ENCODE measurements around the gene COG6.

- no peak for TF ChIP-seq EZH2phosphoT487 (IDR thresholded peaks at IDR 0.05; ENCODE audit: low read length)
- TF ChIP-seq CTCF (IDR thresholded peaks at IDR 0.05; ENCODE audit: low read length) = no peak
Observed at GRCh38 chr13:39751805-39752204, 96.3 kb downstream of the COG6 start.

Measured in MM.1S (cell line).